Suppressor macrophage treated with lipopolysaccharide for 1 hour (primary cell): ENCODE results near the gene ZNF230.
A peak's percentile ranks its signal among the peaks of the same experiment; 100 is the strongest.

Experiments used
- DNase-seq, 3 donors: peaks; one replicate each; pipeline ENCODE4 v3.0.0-alpha.2; 2020 to 2022

Gene ZNF230

DNA sequence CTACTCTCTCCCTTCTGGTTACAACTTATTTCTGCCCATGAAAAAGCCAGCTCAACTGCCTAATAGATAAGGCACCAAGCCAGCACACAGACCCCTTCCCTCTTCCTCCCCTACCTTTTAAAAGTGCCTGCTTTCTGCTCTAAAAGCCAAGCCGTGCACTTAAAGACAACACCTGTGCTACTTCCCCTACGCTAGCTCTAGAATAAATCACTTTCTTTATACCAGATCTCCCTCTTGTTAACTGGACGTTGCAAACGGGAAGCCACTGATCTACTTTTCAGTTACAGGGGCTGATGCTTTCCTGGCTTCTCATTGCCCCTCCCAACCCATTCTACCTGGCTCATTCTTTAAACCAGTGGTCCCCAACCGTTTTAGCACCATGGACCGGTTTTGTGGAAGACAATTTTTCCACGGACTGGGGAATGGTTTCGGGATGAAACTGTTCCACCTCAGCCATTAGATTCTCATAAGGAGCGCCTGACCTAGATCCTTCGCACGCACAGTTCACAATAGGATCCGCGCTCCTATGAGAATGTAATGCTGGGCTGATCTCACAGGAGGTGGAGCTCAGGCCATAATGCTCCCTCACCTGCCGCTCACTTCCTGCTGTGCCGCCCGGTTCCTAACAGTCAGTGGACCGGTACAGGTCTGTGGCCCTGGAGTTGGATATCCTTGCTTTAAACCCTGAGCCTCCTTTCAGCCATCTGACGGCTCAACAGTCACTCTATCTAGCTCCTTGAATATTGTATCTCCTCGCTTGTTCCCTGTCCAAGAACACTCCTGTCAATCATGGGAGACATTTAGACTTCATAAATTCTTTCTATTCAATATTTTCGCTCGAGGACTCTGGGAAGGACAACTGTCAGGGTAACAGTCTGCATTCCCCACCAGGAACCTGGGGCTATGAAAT lies 48.2 kb downstream of the ZNF230 start:
- DNase-seq: peak in 1 of 3 donors; percentile 23

DNA sequence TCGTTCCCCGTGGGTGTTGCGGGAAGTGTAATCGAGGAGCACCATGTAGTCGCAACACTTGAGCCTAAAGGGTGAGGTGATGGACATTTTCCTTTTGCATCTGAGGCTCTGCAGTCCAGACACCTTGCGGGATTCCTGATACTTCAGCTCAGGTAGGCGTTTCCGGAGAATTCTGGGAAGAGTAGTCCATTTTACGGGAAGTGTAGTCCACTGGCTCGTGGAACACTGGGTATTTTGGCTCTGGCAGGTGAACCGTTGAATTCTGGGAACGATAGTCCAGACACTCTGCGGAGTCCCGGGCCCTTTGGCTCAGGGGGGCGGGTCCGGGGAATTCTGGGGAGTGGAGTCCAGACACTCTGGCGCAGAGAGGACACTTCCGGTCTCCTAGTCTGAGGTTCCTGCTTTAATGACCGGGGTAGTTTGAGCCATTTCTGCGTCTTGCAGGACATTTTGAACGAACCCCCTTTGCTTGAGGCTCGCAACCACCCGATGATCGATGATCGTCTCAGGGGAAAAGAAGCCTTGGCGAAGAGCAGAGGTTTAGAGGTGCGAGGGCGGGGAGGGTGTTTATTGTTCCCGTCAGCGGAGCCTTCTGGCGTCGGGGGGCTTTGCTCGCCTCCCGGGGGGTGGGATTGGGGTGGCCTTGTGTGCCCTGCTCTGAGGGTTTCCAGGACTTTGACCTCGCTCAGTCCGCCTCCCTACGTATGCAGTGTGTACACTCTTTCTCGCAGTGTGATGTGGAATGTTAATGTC lies 49.1 kb downstream of the ZNF230 start, which contains the start of gene ZNF223:
TSS of gene ZNF223 (plus strand) at position 387 of the 753 bp plus-strand sequence. CDS start 3,141 bp downstream, outside the sequence.
- peak; percentile 92 to 94 (median 92) for DNase-seq

DNA sequence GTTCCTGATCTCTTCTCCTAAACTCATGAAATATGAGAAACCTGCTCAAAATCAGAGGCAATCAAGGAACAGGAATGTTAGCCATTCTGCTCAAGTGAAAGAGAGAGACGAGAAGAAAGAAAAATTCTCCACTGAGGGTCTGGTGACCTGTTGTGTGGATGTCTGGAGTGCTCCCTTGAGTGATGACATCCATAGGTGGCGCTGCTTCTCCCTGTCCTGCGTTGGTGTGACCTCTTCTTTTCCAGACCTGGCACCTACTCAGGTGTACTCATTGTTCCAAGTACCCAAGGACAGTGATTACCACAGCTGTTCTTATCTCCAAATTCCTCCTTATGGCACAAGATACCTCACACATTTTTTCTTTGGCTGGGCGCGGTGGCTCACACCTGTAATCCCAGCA lies 53.1 kb downstream of the ZNF230 start:
- DNase-seq: no peak

DNA sequence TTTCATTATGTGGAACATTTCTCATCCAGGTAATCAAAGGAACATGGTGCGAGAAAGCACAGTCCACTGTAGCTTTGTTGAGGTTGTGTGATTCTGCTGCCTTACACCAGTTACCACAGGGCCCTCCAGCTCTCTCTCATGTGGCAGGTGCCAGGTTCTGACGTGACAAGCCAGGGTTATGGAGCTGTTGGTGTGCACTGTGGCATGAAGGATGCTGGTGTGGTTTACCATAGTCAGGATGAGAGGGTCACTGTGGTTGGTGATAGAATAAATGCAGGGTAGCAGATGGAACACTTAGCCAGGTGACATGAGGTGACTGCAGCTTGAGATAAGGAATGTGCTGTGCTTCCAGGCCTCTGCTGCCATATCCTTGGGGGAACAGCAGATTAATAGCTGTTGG lies 56.5 kb downstream of the ZNF230 start:
- no peak for DNase-seq

DNA sequence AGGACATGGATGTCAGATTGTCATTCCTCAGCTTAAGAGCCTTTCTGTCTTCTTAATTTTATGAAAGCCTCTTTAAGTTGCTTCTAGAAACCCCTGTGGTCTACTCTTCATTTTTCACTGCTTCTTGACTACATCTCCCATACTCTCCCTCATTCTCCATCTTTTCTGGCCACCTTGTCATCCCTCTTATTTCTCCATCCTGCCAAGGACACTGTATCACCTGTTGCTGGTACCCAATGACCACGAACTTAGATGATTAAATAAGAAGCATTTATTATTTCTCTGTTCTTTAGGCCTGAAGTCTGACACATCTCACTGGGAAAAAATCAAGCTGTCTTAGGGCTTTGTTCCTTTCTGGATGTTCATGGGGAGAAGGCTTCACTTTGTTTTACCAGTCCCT lies 58.3 kb downstream of the ZNF230 start:
- no peak for DNase-seq
